Progenitor cell of endocrine pancreas (in vitro differentiated cells): Measurements from ENCODE around the gene HMMR. TPM values are rescaled to one million over a fixed set of nuclear protein-coding genes. Genes with fewer than 3 reads are reported as not detected.
"Not testable (repeated sequence)": the region's sequence is repeated elsewhere in the genome, so short reads cannot be mapped to it uniquely, and the experiment has no call there.

Experiments used
- DNase-seq: peaks from one replicate; pipeline ENCODE4 v3.0.0; 2021; ENCODE audit warnings: low spot score; ENCODE audit not compliant: unreplicated experiment
- H3K27ac Mint-ChIP-seq: 2 replicates; pipeline ENCODE4 v1.8.0; 2021; ENCODE audit warnings: mild to moderate bottlenecking, moderate library complexity, mixed read lengths
- H3K27me3 Mint-ChIP-seq: 2 replicates; pipeline ENCODE4 v1.8.0; 2021; ENCODE audit warnings: mixed read lengths
- H3K36me3 Mint-ChIP-seq: 2 replicates; pipeline ENCODE4 v1.8.0; 2022; ENCODE audit warnings: mixed read lengths; ENCODE audit not compliant: insufficient read depth
- H3K4me1 Mint-ChIP-seq: 2 replicates; pipeline ENCODE4 v1.8.0; 2021; ENCODE audit warnings: low read depth, mixed read lengths
- H3K4me3 Mint-ChIP-seq: 2 replicates; pipeline ENCODE4 v1.8.0; 2021; ENCODE audit warnings: low read depth, mild to moderate bottlenecking, moderate library complexity, mixed read lengths
- H3K9me3 Mint-ChIP-seq: 2 replicates; pipeline ENCODE4 v1.8.0; 2021; ENCODE audit warnings: low read depth, mixed read lengths
- CTCF ChIP-seq: fragments of 200-600 bp; sonication (generic); IDR thresholded peaks from one replicate; pipeline ENCODE4 v1.5.0; 2021; ENCODE audit warnings: antibody characterized with exemption, mild to moderate bottlenecking; ENCODE audit not compliant: unreplicated experiment
- long read RNA-seq: library from polyadenylated mRNA; unstranded; transcript quantifications from one replicate; pipeline ENCODE4 v2.0.0, GENCODE V29; 2020
- total RNA-seq: library from RNA; stranded (reverse); gene quantifications from 2 replicates; pipeline ENCODE4 v1.2.1, GENCODE V29; 2021

HMMR gene
- 13.3 and 15.0 TPM in 2 replicates for total RNA-seq
- long read RNA-seq, transcript HMMR-203 (18 exons, 3,102 nt): major isoform, 6 of 29 reads
- long read RNA-seq, partial matches to known transcripts: 15 of 29 reads
- long read RNA-seq, other reads (novel, unspliced or antisense): 3 of 29 reads

- Mint-ChIP-seq H3K36me3 (peaks cover 10% of the 10 kb centered on the region), H3K4me3 (peak within 1 kb of the TSS; percentile 90), H3K27ac (peak within 1 kb of the TSS; percentile 100), H3K9me3 (no peaks in the 10 kb centered on the region), H3K27me3 (no peaks in the 10 kb centered on the region), H3K4me1 (peaks cover 12% of the 10 kb centered on the region)
- no peak for TF ChIP-seq CTCF
- peak; percentile 22 for DNase-seq
Observed at GRCh38 chr5:163460562-163461171, at the start of gene HMMR. TSS of gene HMMR (plus strand) at chr5:163460632. CDS start at chr5:163460693, 61 bp downstream.

GRCh38 chr5:163415673-163416072, 44.8 kb upstream of the HMMR start:
- H3K27me3 Mint-ChIP-seq, DNase-seq, H3K36me3 Mint-ChIP-seq, H3K27ac Mint-ChIP-seq, H3K9me3 Mint-ChIP-seq: not testable (repeated sequence)
- peak overlapping the region; percentile 60 for H3K4me3 Mint-ChIP-seq
- peaks cover 13% of the 10 kb centered on the region for H3K4me1 Mint-ChIP-seq

- DNase-seq: no peak
- Mint-ChIP-seq H3K27me3 (no peaks in the 10 kb centered on the region), H3K36me3 (no peaks in the 10 kb centered on the region), H3K4me3 (no peak overlapping the region), H3K4me1 (no peaks in the 10 kb centered on the region), H3K27ac (no peak overlapping the region), H3K9me3 (peaks cover 13% of the 10 kb centered on the region)
- TF ChIP-seq CTCF: no peak
Observed at GRCh38 chr5:163424836-163425235, 35.6 kb upstream of the HMMR start.

- H3K9me3 Mint-ChIP-seq: peaks cover 13% of the 10 kb centered on the region
- H3K36me3 Mint-ChIP-seq, H3K27ac Mint-ChIP-seq, H3K27me3 Mint-ChIP-seq, H3K4me3 Mint-ChIP-seq, H3K4me1 Mint-ChIP-seq, DNase-seq: not testable (repeated sequence)
Observed at GRCh38 chr5:163426128-163426527, 34.3 kb upstream of the HMMR start.

GRCh38 chr5:163432544-163432943, 27.9 kb upstream of the HMMR start:
- Mint-ChIP-seq H3K4me1 (peaks cover 28% of the 10 kb centered on the region), H3K27me3 (no peaks in the 10 kb centered on the region), H3K36me3 (no peaks in the 10 kb centered on the region), H3K4me3 (no peak overlapping the region), H3K27ac (peak overlapping the region; percentile 54), H3K9me3 (peaks cover 8% of the 10 kb centered on the region)
- TF ChIP-seq CTCF: no peak
- no peak for DNase-seq

- Mint-ChIP-seq H3K27ac (peak overlapping the region; percentile 54), H3K27me3 (no peaks in the 10 kb centered on the region), H3K9me3 (peaks cover under 1% of the 10 kb centered on the region), H3K36me3 (no peaks in the 10 kb centered on the region), H3K4me1 (peaks cover 28% of the 10 kb centered on the region), H3K4me3 (no peak overlapping the region)
- TF ChIP-seq CTCF: no peak
- DNase-seq: no peak
Observed at GRCh38 chr5:163433271-163433670, 27.2 kb upstream of the HMMR start.
